ENCODE measurements around the gene FXYD7.
"Not testable (repeated sequence)": the region's sequence is repeated elsewhere in the genome, so short reads cannot be mapped to it uniquely, and the experiment has no call there.

FXYD7 gene

GRCh38 chr19:35167251-35168119 lies 24.4 kb downstream of the FXYD7 start:
- DNase-seq, result peak; percentile 86

GRCh38 chr19:35168196-35168595 lies 25.1 kb downstream of the FXYD7 start:
- DNase-seq, result peak; percentile 67

- DNase-seq, result no peak
Observed at GRCh38 chr19:35169221-35169995, 26.4 kb downstream of the FXYD7 start.

GRCh38 chr19:35170359-35171061 lies 27.5 kb downstream of the FXYD7 start:
- peak; percentile 47 for DNase-seq

- peak; percentile 91 for DNase-seq
Observed at GRCh38 chr19:35171730-35172129, 28.7 kb downstream of the FXYD7 start.

GRCh38 chr19:35174226-35174625 lies 31.2 kb downstream of the FXYD7 start:
- no peak for DNase-seq

- no peak for DNase-seq
Observed at GRCh38 chr19:35176181-35176570, 33.1 kb downstream of the FXYD7 start.

GRCh38 chr19:35177377-35178274 lies 34.6 kb downstream of the FXYD7 start:
- peak; percentile 79 for DNase-seq

- DNase-seq, result no peak
Observed at GRCh38 chr19:35178701-35179100, 35.6 kb downstream of the FXYD7 start.

- no peak for DNase-seq
Observed at GRCh38 chr19:35179830-35180229, 36.8 kb downstream of the FXYD7 start.

- DNase-seq, result no peak
Observed at GRCh38 chr19:35181387-35181786, 38.3 kb downstream of the FXYD7 start.

- no peak for DNase-seq
Observed at GRCh38 chr19:35184267-35184666, 41.2 kb downstream of the FXYD7 start.

- DNase-seq, result no peak
Observed at GRCh38 chr19:35184884-35185283, 41.8 kb downstream of the FXYD7 start.

- no peak for DNase-seq
Observed at GRCh38 chr19:35194012-35194984, 51.2 kb downstream of the FXYD7 start.

GRCh38 chr19:35195830-35196229 lies 52.8 kb downstream of the FXYD7 start:
- no peak for DNase-seq

GRCh38 chr19:35196861-35197260 lies 53.8 kb downstream of the FXYD7 start:
- DNase-seq, result not testable (repeated sequence)

- no peak for DNase-seq
Observed at GRCh38 chr19:35199481-35199880, 56.4 kb downstream of the FXYD7 start.

GRCh38 chr19:35202722-35203688 lies 60.0 kb downstream of the FXYD7 start:
- DNase-seq, result no peak

Measured in hematopoietic multipotent progenitor cell treated with erythropoietin and hydrocortisone succinate and interleukin-3 and kit ligand, for 4 days (in vitro differentiated cells).